Sigmoid colon (tissue), 7 donors: ENCODE measurements around the gene DKK1. TPM values are rescaled to one million over a fixed set of nuclear protein-coding genes. Genes with fewer than 3 reads are reported as not detected.
"Not testable (repeated sequence)": the region's sequence is repeated elsewhere in the genome, so short reads cannot be mapped to it uniquely, and the experiment has no call there.

Experiments used
- DNase-seq: peaks from one replicate; pipeline ENCODE4 v3.0.0-alpha.2; 2019
- H3K27ac ChIP-seq, 4 donors: fragments of 200-600 bp; sonication (generic); one replicate each; pipeline ENCODE4 v1.5.1; 2016 to 2019; ENCODE audit warnings: mild to moderate bottlenecking in 1 of 4
- H3K27me3 ChIP-seq, 3 donors: fragments of 200-600 bp; sonication (generic); one replicate each; pipeline ENCODE4 v1.5.1; 2019; ENCODE audit warnings: mild to moderate bottlenecking in 1 of 3
- H3K36me3 ChIP-seq, 4 donors: fragments of 200-600 bp; sonication (generic); one replicate each; pipeline ENCODE4 v1.5.1; 2016 to 2019
- H3K4me1 ChIP-seq, 4 donors: fragments of 200-600 bp; sonication (generic); one replicate each; pipeline ENCODE4 v1.5.1; 2017 to 2019
- H3K4me3 ChIP-seq, 4 donors: fragments of 200-600 bp; sonication (generic); one replicate each; pipeline ENCODE4 v1.5.1; 2017 to 2019; ENCODE audit warnings: mild to moderate bottlenecking in 2 of 4, moderate library complexity in 1 of 4
- H3K9me3 ChIP-seq, 4 donors: fragments of 200-600 bp in 3 of 4; sonication (generic) in 3 of 4; one replicate each; pipeline versions ENCODE4 v1.5.1 to v1.6.1; 2013 to 2019
- CTCF ChIP-seq, 4 experiments: fragments of 450-650 bp in 3 of 4; fragments of 200-600 bp in 1 of 4; IDR thresholded peaks; one replicate each; pipeline ENCODE4 v1.5.1; 2016 to 2019; ENCODE audit warnings: antibody characterized with exemption in 4 of 4, mild to moderate bottlenecking in 3 of 4, moderate library complexity in 2 of 4
- EP300 ChIP-seq, 4 donors: sonication (generic); formaldehyde crosslinking; IDR thresholded peaks; one replicate each; pipeline ENCODE4 v1.6.1; 2017; ENCODE audit warnings: antibody characterized with exemption in 4 of 4
- POLR2A ChIP-seq, 2 donors: fragments of 450-650 bp; IDR thresholded peaks; one replicate each; pipeline ENCODE4 v1.6.1; 2016; ENCODE audit warnings: antibody characterized with exemption in 2 of 2, mild to moderate bottlenecking in 2 of 2, moderate library complexity in 2 of 2
- POLR2AphosphoS5 ChIP-seq, 4 donors: sonication (generic); formaldehyde crosslinking; IDR thresholded peaks; one replicate each; pipeline ENCODE4 v1.6.1; 2017; ENCODE audit warnings: antibody characterized with exemption in 4 of 4
- WGBS, 2 donors: extraction: QIAGEN DNeasy Blood & Tissue Kit; methylation state at CpG; one replicate each; pipeline ENCODE4 v1.1.7; 2013; 5-methylcytosine and 5-hydroxymethylcytosine counted together
- intact Hi-C: fragments of 100-400 bp; cut with DNase I; formaldehyde crosslinking; loops from one replicate; pipeline ENCODE4 v1.15.1; 2023
- polyA plus RNA-seq, 3 donors: library from polyadenylated mRNA; stranded (reverse); fragments of 200-250 nt; gene quantifications; one replicate each; pipeline ENCODE4 v1.2.3, GENCODE V29; 2013
- total RNA-seq, 4 donors: library from RNA; depleted of rRNA; stranded (reverse); fragments of >200 nt; gene quantifications; one replicate each; pipeline ENCODE4 v1.1.0, GENCODE V29; 2016
- donor health status: healthy with polysubstance abuse.
- donor health status: Bipolar disorder and iron deficiency.
- donor health status: healthy.

DKK1 gene
- total and polyA plus RNA-seq, 7 donors = 0.66 to 2.8 (median 2.0) TPM; not detected in 2

GRCh38 chr10:52351914-52352330 lies 37.8 kb downstream of the DKK1 start:
- Histone ChIP-seq H3K27ac (no peak overlapping the region), H3K4me1 (no peaks in the 10 kb centered on the region), H3K9me3 (no peaks in the 10 kb centered on the region), H3K4me3 (no peak overlapping the region), H3K27me3 (no peaks in the 10 kb centered on the region), H3K36me3 (no peaks in the 10 kb centered on the region)
- TF ChIP-seq POLR2A (IDR thresholded peaks at IDR 0.05) (no peak), EP300 (IDR thresholded peaks at IDR 0.05) (no peak), POLR2AphosphoS5 (IDR thresholded peaks at IDR 0.05) (no peak), CTCF (IDR thresholded peaks at IDR 0.05) (no peak)
- intact Hi-C loops = no loop called here
- 79 to 85% methylated on average over 2 of the region's 2 CpGs for WGBS, 2 donors
- no peak for DNase-seq

- no peak overlapping the region for H3K27ac ChIP-seq
- H3K4me1 ChIP-seq = no peaks in the 10 kb centered on the region
- no peak overlapping the region for H3K4me3 ChIP-seq
- no peaks in the 10 kb centered on the region for H3K36me3 ChIP-seq
- H3K27me3 ChIP-seq = no peaks in the 10 kb centered on the region
- H3K9me3 ChIP-seq = no peaks in the 10 kb centered on the region
- TF ChIP-seq CTCF (IDR thresholded peaks at IDR 0.05) (no peak), EP300 (IDR thresholded peaks at IDR 0.05) (no peak), POLR2A (IDR thresholded peaks at IDR 0.05) (no peak), POLR2AphosphoS5 (IDR thresholded peaks at IDR 0.05) (no peak)
- DNase-seq = no peak
- intact Hi-C loops = no loop called here
- WGBS, 2 donors = 78 to 87% methylated on average over 2 of the region's 2 CpGs
Observed at GRCh38 chr10:52353205-52353604, 39.1 kb downstream of the DKK1 start.

DNA sequence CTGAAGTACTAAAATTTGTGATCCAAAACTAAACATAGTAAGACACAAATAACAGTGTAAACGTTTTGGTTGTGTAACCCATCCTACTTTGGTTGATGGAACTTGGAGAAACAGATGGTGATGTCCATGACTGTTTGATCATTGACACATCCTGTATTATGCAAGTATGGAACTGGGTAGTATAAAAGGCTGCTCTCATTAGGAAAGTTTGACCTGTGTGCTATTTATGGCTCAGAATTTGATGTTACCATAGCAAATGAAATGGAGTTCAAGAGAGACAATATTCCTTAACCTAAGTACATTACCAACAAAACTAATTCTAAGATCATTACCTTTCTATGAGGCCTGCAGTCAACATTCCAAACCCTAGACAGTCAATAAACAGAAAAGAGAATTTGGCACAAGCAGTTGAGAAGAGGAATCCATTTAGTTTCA lies 39.9 kb downstream of the DKK1 start:
- DNase-seq = no peak
- no peak overlapping the region for H3K27ac ChIP-seq
- no peaks in the 10 kb centered on the region for H3K36me3 ChIP-seq
- H3K9me3 ChIP-seq = no peaks in the 10 kb centered on the region
- no peak overlapping the region for H3K4me3 ChIP-seq
- WGBS, 2 donors = 20 to 36% methylated on average over 1 of the region's 1 CpG
- H3K4me1 ChIP-seq = no peaks in the 10 kb centered on the region
- H3K27me3 ChIP-seq = no peaks in the 10 kb centered on the region
- TF ChIP-seq POLR2AphosphoS5 (IDR thresholded peaks at IDR 0.05) = no peak
- TF ChIP-seq CTCF (IDR thresholded peaks at IDR 0.05) = no peak
- TF ChIP-seq POLR2A (IDR thresholded peaks at IDR 0.05) = no peak
- no peak for TF ChIP-seq EP300 (IDR thresholded peaks at IDR 0.05)
- intact Hi-C loops = no loop called here

GRCh38 chr10:52357971-52358370 lies 43.9 kb downstream of the DKK1 start:
- H3K4me3 ChIP-seq = no peak overlapping the region
- intact Hi-C loops = no loop called here
- no peaks in the 10 kb centered on the region for H3K4me1 ChIP-seq
- no peaks in the 10 kb centered on the region for H3K9me3 ChIP-seq
- no peak for DNase-seq
- 38 to 58% methylated on average over 2 of the region's 2 CpGs for WGBS, 2 donors
- no peaks in the 10 kb centered on the region for H3K27me3 ChIP-seq
- TF ChIP-seq POLR2A (IDR thresholded peaks at IDR 0.05) (no peak), POLR2AphosphoS5 (IDR thresholded peaks at IDR 0.05) (no peak), CTCF (IDR thresholded peaks at IDR 0.05) (no peak), EP300 (IDR thresholded peaks at IDR 0.05) (no peak)
- no peak overlapping the region for H3K27ac ChIP-seq
- H3K36me3 ChIP-seq = no peaks in the 10 kb centered on the region

DNA sequence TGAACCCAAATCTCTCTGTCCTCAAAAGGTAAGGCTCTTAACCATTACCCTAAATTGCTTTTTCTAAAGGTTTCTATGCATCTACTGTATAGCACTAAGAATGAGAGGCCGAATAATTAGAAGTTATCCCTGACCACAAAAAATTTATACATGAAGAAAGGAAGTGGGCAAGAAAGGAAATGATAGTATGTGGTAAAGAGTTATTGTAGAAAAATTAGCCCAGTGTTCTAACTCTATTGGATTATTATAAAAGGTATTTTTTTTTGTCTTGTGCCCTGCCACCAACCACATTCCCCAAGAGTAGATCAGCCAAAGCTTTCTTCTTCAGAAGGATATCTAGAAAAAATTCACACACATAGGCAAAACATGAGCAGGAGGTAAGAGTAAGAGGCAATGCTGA lies 45.4 kb downstream of the DKK1 start:
- Histone ChIP-seq H3K27me3 (no peaks in the 10 kb centered on the region), H3K4me3 (no peak overlapping the region), H3K36me3 (no peaks in the 10 kb centered on the region), H3K4me1 (no peaks in the 10 kb centered on the region), H3K9me3 (no peaks in the 10 kb centered on the region), H3K27ac (no peak overlapping the region)
- no peak for DNase-seq
- intact Hi-C loops = no loop called here
- TF ChIP-seq CTCF (IDR thresholded peaks at IDR 0.05) = no peak
- no peak for TF ChIP-seq EP300 (IDR thresholded peaks at IDR 0.05)
- no peak for TF ChIP-seq POLR2AphosphoS5 (IDR thresholded peaks at IDR 0.05)
- no peak for TF ChIP-seq POLR2A (IDR thresholded peaks at IDR 0.05)
- 58 to 89% methylated on average over 1 of the region's 1 CpG for WGBS, 2 donors

DNA sequence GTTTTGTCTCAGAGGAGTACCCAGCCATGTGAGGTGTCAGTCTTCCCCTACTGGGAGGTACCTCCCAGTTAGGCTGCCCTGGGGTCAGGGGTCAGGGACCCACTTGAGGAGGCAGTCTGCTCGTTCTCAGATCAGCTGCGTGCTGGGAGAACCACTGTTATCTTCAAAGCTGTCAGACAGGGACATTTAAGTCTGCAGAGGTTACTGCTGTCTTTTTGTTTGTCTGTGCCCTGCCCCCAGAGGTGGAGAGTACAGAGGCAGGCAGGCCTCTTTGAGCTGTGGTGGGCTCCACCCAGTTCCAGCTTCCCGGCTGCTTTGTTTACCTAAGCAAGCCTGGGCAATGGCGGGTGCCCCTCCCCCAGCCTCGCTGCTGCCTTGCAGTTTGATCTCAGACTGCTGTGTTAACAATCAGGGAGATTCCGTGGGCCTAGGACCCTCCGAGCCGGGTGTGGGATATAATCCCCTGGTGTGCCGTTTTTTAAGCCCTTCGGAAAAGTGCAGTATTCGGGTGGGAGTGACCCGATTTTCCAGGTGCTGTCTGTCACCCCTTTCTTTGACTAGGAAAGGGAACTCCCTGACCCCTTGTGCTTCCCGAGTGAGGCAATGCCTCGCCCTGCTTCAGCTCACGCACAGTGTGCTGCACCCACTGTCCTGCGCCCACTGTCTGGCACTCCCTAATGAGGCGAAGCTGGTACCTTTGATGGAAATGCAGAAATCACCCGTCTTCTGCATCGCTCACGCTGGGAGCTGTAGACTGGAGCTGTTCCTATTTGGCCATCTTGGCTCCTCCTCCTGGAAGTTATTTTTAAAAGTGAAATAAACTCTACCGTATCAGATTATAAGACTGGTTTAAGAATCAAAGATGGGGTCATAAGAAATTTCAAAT lies 51.7 kb downstream of the DKK1 start:
- H3K36me3 ChIP-seq, H3K27ac ChIP-seq, H3K4me3 ChIP-seq, H3K27me3 ChIP-seq, DNase-seq, intact Hi-C loops, H3K4me1 ChIP-seq, H3K9me3 ChIP-seq: not testable (repeated sequence)
- WGBS, 2 donors = 78 to 87% methylated on average over 21 of the region's 21 CpGs
